ENCODE data around the gene TEX54.

TEX54 gene

DNA sequence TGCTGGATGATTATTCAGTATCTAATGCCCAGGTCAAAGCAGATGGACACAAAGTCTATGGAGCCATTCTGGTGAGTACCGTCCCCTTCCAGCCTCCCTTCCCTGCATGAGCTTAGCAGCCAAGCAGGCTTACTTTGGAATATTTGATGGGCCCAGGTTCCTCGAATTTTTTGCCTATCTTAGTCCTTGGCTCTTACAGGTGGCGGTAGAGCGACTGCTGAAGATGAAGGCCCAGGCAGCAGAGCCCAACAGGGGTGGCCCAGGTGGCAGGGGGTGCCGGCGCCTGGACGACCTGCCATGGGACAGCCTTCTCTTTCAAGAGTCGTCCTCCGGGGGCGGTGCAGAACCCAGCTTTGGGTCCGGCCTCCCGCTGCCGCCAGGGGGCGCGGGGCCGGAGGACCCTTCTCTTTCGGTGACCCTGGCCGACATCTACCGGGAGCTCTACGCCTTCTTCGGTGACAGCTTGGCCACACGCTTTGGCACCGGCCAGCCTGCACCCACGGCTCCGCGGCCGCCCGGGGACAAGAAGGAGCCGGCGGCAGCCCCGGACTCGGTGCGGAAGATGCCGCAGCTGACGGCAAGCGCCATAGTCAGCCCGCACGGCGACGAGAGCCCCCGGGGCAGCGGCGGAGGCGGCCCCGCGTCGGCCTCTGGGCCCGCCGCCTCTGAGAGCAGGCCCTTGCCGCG, 46.2 kb downstream of the TEX54 start:
- Histone ChIP-seq H3K27me3 (no peaks in the 10 kb centered on the region), H3K4me3 (peak overlapping the region; percentile 88 to 89), H3K9me3 (no peaks in the 10 kb centered on the region), H3K36me3 (peaks cover 8 to 37% (median 15%) of the 10 kb centered on the region in 3 donors), H3K27ac (peak overlapping the region; percentile 95), H3K4me1 (peaks cover 0 to 42% (median 35%) of the 10 kb centered on the region in 4 donors)
- intact Hi-C loops (cut with DNase I; ENCODE audit: low total_unique reads) = loop anchor here (2.0 kb wide), 1 partner anchor 68 kb away; no protein-coding TSS in a partner anchor
- peak; percentile 86 to 94 for DNase-seq
- TF ChIP-seq, protein P1, sequence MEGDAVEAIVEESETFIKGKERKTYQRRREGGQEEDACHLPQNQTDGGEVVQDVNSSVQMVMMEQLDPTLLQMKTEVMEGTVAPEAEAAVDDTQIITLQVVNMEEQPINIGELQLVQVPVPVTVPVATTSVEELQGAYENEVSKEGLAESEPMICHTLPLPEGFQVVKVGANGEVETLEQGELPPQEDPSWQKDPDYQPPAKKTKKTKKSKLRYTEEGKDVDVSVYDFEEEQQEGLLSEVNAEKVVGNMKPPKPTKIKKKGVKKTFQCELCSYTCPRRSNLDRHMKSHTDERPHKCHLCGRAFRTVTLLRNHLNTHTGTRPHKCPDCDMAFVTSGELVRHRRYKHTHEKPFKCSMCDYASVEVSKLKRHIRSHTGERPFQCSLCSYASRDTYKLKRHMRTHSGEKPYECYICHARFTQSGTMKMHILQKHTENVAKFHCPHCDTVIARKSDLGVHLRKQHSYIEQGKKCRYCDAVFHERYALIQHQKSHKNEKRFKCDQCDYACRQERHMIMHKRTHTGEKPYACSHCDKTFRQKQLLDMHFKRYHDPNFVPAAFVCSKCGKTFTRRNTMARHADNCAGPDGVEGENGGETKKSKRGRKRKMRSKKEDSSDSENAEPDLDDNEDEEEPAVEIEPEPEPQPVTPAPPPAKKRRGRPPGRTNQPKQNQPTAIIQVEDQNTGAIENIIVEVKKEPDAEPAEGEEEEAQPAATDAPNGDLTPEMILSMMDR (IDR thresholded peaks at IDR 0.05) = peak; percentile 96 to 97

DNA sequence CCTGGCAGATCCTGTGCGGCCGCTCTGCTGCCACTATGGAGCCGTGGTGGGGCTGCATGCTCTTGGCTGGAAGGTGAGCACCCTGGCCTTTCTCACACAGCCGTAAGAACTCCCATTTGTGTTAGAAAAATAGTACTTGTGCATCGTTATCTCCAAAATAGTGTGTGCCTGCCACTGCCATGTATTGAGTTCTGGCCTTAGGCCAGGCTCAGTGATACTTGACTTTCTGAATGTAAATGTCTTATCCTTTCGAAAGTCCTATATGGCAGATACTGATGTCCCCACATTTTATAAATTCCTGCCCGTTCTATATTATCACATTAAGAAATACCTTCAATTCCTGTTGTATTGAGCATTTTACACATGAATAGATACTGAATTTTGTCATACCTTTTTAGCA, 49.9 kb downstream of the TEX54 start:
- no peak for DNase-seq
- H3K9me3 ChIP-seq = no peaks in the 10 kb centered on the region
- intact Hi-C loops (cut with DNase I; ENCODE audit: low total_unique reads) = no loop called here
- H3K36me3 ChIP-seq = peaks cover 16 to 51% (median 31%) of the 10 kb centered on the region in 3 donors
- peaks cover 0 to 13% (median 8%) of the 10 kb centered on the region in 4 donors for H3K4me1 ChIP-seq
- H3K27me3 ChIP-seq = no peaks in the 10 kb centered on the region
- no peak overlapping the region for H3K27ac ChIP-seq
- TF ChIP-seq, protein P1 (IDR thresholded peaks at IDR 0.05) = no peak
- no peak overlapping the region for H3K4me3 ChIP-seq

Measured in tibial artery (tissue), 4 donors.